ENCODE data around the gene NRIP1. TPM values are rescaled to one million over a fixed set of nuclear protein-coding genes. Genes with fewer than 3 reads are reported as not detected.

NRIP1 gene
- total and polyA plus RNA-seq, 10 of the 15 experiments (the other 5 are each of a cell fraction or from before 2014, with no cell fraction given) = 2.9 to 26.1 (median 9.3) TPM

DNA sequence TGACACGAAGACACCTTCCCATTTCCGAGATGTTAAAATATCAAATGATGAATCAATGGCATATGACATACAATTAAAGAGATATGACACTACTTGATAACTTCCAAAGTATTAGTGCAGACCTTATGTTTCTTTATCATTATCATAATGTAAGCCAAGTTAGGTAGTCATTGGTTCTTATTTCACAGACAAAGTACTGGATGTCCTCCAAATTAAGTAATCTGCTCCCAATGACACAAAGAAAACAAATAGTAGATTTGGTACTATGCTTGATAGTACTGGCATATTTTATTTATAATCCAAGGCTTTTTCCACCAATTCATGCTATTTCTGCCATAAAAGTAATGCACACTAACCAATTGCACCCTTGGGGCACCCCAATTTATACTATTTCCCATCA lies 11.9 kb upstream of the NRIP1 start (continued):
- TF ChIP-seq CHD1 (IDR thresholded peaks at IDR 0.05; ENCODE audit: low read depth, low read length) (no peak), NRF1 (conservative IDR thresholded peaks at IDR 0.05; ENCODE audit: low read depth, low read length) (no peak)
- TF ChIP-seq, protein P1, sequence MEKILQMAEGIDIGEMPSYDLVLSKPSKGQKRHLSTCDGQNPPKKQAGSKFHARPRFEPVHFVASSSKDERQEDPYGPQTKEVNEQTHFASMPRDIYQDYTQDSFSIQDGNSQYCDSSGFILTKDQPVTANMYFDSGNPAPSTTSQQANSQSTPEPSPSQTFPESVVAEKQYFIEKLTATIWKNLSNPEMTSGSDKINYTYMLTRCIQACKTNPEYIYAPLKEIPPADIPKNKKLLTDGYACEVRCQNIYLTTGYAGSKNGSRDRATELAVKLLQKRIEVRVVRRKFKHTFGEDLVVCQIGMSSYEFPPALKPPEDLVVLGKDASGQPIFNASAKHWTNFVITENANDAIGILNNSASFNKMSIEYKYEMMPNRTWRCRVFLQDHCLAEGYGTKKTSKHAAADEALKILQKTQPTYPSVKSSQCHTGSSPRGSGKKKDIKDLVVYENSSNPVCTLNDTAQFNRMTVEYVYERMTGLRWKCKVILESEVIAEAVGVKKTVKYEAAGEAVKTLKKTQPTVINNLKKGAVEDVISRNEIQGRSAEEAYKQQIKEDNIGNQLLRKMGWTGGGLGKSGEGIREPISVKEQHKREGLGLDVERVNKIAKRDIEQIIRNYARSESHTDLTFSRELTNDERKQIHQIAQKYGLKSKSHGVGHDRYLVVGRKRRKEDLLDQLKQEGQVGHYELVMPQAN (conservative IDR thresholded peaks at IDR 0.05) = no peak
- TF ChIP-seq, protein P2, sequence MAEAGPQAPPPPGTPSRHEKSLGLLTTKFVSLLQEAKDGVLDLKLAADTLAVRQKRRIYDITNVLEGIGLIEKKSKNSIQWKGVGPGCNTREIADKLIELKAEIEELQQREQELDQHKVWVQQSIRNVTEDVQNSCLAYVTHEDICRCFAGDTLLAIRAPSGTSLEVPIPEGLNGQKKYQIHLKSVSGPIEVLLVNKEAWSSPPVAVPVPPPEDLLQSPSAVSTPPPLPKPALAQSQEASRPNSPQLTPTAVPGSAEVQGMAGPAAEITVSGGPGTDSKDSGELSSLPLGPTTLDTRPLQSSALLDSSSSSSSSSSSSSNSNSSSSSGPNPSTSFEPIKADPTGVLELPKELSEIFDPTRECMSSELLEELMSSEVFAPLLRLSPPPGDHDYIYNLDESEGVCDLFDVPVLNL (IDR thresholded peaks at IDR 0.05; ENCODE audit: low read depth, low read length) = no peak
- TF ChIP-seq, protein P3, sequence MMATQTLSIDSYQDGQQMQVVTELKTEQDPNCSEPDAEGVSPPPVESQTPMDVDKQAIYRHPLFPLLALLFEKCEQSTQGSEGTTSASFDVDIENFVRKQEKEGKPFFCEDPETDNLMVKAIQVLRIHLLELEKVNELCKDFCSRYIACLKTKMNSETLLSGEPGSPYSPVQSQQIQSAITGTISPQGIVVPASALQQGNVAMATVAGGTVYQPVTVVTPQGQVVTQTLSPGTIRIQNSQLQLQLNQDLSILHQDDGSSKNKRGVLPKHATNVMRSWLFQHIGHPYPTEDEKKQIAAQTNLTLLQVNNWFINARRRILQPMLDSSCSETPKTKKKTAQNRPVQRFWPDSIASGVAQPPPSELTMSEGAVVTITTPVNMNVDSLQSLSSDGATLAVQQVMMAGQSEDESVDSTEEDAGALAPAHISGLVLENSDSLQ (IDR thresholded peaks at IDR 0.05) = no peak
- TF ChIP-seq, protein P4, sequence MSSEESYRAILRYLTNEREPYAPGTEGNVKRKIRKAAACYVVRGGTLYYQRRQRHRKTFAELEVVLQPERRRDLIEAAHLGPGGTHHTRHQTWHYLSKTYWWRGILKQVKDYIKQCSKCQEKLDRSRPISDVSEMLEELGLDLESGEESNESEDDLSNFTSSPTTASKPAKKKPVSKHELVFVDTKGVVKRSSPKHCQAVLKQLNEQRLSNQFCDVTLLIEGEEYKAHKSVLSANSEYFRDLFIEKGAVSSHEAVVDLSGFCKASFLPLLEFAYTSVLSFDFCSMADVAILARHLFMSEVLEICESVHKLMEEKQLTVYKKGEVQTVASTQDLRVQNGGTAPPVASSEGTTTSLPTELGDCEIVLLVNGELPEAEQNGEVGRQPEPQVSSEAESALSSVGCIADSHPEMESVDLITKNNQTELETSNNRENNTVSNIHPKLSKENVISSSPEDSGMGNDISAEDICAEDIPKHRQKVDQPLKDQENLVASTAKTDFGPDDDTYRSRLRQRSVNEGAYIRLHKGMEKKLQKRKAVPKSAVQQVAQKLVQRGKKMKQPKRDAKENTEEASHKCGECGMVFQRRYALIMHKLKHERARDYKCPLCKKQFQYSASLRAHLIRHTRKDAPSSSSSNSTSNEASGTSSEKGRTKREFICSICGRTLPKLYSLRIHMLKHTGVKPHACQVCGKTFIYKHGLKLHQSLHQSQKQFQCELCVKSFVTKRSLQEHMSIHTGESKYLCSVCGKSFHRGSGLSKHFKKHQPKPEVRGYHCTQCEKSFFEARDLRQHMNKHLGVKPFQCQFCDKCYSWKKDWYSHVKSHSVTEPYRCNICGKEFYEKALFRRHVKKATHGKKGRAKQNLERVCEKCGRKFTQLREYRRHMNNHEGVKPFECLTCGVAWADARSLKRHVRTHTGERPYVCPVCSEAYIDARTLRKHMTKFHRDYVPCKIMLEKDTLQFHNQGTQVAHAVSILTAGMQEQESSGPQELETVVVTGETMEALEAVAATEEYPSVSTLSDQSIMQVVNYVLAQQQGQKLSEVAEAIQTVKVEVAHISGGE (CRISPR knock-in tag; IDR thresholded peaks at IDR 0.05) = no peak

Measured in GM12878 (cell line).